GM19467 (cell line): ENCODE data around the gene C3orf20.

Experiments used
- ATAC-seq: cut with Tn5 transposase; IDR thresholded peaks from one replicate; pipeline ENCODE4 v1.9.1; 2021; ENCODE audit warnings: mild to moderate bottlenecking, moderate library complexity; ENCODE audit not compliant: unreplicated experiment

Gene C3orf20

DNA sequence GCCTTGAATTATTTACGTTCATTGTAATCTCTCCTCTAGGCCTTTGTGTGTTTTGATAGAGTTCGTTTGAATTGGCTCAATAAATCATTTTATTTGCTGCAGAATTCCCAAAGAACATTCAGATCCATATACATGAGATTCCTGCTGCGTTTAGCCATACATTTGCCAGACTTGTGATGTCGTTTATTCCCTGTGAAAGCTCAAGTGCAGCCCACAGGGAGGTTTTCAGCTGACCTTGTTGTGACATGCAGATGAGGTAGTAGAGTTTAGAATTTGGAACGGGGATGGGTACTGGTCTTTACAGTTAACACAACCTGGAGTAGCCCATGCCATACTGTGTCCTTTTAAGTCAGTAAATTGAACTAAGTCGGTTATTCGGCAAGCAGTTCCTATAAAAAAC lies at the start of gene C3orf20:
C3orf20 (plus strand) TSS at position 301 of the 400 bp plus-strand sequence. CDS start 7,573 bp downstream, outside the sequence.
- no peak for ATAC-seq

DNA sequence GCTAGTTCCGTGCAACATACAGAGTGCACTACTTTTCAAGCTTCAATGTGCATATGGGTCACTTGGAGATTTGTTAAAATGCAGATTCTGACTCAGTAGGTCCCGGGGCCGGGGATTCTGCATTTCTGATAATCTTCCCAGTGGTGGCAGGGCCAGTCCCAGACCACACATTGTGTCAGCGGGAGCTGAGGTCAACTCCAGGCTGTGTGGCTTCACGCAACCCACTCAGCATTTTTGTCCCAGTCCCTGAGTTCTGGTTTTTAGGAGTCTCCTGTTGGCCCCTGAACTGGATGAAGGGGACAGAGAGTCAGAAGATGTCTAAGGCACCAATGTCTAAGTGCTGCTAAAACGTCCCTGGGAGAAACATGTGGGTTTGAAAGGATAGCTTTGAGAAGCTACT lies 49.5 kb upstream of the C3orf20 start:
- ATAC-seq = no peak

DNA sequence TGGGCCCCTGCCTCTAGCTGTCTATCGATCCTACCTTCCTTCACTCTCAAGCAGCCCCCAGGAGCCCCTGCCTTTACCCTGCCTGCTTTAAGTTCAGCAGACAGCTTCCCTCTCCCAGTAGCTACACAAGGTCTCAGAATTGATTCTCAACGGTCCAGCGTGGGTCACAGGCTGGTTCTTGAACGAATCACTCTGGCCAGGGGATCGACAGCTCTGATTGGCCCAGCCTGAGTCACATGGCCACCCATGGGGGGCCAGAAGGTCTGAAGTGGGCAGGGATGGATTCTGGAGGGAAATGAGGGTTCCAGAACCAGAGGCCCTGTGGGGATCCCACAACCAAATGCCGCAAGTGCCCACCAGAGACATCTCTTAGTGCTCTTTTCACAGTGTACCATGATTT lies 47.1 kb upstream of the C3orf20 start:
- ATAC-seq = no peak

DNA sequence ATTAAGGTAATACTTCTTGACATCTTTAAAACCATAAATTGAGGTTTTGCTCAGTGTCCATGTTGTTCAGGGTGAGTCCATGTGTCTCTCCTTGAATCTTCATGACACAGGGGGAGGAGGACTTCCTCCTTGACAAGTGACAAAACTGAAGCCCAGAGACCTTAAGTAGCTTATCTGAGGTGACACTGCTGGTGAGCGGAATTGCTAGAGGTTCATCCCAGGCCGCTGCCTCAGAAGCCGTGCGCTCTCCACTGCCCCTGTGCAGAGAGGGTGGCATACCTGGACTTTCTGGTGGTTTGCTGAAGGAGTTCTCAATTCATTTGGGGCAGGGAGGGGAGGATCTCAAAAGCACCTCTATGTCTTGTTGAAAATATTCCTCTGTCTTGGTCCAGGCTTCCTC lies 46.5 kb upstream of the C3orf20 start:
- ATAC-seq = no peak

DNA sequence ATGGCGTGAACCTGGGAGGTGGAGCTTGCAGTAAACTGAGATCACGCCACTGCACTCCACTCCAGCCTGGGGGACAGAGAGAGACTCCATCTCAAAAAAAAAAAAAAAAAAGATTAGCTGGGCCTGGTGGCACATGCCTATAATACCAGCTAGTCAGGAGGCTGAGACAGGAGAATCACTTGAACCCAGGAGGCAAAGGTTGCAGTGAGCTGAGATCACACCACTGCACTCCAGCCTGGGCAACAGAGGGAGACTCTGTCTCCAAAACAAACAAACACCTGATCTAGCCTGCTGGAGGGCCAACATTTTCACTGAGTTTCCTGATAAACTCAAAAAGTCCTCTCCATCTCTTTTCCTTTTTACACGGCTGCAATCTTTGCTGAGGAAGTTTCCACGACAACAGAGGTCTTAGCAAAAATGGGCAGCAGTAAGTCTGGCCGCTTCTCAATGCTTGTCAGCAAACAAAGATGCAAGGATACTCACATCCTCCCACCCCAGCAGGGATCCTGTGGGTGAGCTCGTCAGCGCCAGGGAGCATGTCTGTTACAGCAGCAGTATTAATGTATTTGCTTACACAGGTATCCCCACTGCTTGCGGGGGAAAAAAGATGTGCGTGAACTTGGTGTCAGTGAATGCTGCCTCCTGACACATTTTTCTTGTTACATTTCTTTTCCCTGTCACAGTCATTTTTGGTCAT lies 44.4 kb upstream of the C3orf20 start:
- ATAC-seq = no peak

DNA sequence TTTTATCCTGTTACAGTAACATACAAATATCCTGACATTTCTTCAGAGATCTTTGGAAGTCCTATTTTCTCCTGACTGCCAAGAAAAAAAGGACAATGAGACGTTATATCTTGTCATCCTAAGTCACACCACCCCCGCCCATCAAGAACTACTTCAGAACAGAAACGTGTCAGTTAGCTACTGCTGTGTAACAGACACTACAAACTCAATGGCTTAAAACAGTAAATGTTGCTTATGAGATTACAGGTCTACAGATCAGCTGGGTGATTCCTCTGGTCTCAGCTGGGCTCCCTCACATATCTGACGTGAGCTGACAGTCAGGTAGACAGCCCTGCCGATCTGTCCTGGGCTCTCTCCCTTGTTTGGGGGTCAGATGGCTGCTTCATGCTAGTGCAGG lies 43.8 kb upstream of the C3orf20 start:
- no peak for ATAC-seq

DNA sequence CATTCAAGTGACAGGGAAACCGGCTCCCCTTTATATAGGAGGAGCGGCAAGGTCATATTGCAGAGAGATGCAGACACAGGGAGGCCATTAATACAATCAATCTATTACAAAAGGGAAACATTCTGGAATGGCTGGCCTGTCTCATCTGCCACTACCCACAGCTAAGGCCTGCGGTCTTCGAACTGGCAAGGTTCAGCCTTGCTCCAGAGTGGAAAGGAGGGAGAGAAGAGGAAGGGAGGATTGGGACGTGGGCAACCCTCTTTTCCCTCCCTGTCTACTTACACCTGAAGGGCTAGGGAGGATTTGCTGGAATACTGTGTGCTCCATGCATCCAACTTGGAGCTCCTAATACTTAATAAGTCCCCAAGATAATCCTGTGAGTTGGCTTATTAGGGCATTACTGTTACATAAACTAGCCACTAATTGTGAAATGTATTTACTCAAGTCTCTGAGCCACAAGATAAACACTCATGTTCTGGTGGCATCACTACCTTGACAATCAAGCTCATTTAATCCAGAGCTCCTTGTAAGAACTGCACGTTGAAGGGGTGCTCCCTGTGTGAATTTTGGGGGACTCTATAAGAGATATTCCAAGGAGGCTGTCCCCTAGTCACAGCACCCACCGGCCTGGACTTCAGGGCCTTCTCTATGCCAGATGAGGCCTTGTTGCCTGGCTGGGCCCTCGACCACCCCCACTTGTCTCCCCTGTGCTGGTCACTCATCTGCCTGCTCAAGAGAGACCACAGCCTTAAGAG lies 43.1 kb upstream of the C3orf20 start:
- no peak for ATAC-seq

DNA sequence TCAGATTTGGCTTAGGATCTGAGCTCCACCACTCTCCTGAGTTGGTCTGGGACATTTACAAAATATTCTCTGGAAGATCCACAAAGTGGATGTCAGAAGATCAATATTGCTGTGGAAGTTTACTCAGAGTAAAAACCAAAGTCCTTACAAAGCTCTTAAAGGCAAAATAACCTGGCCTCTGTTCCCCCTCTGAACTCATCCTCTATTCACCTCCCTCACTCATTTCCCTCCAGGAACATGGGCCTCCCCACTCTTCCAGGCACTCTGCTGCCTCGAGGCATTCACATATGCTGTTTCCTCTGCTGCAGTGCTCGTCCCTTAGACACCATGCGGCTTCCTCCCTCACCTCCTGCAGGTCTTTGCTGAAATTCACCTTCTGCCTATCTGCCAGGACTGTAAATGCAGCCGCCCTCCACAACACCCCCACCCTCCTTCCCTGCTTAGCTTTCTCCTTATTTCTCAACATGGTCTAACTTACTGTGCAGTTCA lies 42.5 kb upstream of the C3orf20 start:
- ATAC-seq = no peak

DNA sequence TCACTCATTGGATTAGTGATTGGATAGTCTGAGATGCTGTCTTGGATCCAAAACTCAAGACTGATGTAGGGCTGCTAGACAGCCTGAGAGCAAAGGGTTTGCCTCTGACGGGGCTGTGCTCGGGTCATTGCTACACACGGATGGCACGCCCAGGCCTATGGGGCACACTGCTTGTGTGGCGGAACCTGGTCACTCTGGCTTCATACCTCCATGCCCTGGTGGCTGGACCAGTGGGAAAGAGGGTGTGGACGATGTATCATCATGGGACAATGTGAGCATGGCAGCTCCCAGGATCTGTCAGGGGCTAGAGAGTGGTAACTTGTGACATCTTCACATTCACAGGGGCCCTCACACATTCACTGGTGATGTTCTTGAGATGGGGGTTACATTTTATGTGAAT lies 41.5 kb upstream of the C3orf20 start:
- ATAC-seq = no peak

DNA sequence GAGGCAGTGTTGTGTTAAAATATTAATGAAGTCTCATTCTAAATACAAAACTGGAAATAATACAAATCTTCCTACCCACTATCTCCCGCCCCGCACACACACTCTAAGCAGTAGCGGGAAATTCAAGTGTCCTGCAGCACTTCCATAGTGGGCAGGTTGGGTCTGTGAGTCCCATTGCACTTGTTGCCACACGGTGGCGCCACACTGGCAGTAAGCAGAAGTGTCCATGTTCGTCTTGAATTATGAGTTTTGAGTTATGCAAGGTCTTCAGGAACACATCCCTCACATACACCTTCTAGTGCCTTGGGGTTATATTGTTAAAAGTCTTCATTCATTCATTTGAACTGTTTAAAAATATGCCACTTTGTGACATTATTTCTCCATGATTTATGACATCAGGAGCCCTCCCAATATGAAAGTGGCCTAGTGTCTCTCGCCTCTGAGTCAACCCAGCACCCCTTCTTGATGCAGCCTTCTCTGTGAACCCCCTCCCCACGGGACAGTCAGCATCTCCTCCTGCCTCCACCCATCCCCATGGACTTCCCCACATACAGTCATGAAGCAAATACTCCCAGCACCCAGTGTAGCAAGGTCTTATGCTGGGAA lies 41.0 kb upstream of the C3orf20 start:
- no peak for ATAC-seq

DNA sequence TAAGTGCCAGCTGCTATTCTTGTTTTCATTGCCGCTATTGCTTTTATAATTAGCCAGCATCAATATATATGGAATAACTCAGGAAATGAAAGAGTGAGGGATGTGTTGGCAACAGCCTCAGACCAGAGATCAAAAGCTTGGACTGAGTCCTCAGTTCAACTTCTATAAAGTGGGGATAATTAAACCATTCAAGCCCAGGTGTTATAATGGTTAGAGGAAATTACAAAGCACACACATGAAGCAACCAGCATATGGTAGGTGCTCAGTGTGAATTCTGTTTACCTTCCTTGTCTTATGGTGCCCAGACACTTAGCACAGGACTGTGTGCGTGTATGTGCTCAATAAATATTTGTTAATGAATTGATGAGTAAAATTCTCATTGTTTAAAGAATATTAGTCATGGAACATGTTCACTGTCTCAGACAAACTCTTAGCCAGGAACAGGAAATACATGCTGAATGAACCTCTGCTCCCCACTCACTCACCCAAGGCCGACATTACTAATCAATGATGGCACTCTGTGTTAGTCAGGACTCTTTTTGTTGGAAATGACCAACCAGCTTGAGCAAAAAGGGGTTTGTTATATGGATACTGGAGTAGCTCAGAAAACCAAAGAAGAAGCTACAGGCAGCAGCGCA lies 40.1 kb upstream of the C3orf20 start:
- no peak for ATAC-seq

DNA sequence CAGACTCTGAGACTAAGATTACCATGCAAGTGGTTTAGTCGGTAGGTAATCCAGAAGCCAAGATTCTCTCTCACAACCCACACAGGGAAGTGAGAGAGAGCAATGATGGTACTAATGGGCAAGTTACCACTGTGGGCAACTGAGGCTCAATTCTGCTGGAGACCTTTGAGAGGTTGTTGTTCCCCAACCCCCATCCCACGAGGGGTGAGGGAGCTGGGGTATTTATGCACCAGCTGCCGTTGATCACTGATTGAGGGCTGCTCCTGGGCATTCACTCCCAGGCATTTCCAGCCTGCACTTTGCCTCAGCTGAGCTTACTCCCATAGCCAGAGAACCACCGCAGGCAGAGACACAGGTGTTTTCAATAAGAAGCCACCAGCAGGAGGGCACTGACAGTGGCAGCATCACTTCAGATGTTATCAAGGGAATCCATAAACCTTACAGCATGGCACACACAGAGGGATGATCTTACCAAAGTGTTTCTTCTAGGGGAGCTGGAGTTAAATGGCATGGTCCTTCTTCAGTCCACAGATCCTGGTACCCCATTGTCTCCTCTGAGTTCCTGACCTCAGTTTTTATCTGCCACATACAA lies 38.3 kb upstream of the C3orf20 start:
- no peak for ATAC-seq

DNA sequence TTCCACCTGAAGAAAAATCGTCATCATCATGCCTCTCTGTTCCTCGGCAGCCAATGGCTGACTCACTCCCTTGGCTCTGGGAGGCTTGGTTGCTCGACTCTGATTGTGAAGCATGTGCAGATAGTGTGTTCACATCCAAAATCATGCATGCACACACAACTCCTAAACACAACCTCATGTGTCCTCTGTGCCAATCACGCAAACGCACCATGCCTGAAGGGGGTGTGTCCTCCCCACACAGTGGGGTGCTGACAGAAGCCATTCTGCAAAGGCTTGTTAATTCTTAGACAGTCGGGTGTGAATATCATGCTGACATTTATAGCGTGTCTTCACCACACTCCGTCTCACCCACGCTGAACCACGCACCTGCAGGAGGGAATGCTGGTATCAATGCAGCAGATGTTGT lies 34.8 kb upstream of the C3orf20 start:
- ATAC-seq = no peak

DNA sequence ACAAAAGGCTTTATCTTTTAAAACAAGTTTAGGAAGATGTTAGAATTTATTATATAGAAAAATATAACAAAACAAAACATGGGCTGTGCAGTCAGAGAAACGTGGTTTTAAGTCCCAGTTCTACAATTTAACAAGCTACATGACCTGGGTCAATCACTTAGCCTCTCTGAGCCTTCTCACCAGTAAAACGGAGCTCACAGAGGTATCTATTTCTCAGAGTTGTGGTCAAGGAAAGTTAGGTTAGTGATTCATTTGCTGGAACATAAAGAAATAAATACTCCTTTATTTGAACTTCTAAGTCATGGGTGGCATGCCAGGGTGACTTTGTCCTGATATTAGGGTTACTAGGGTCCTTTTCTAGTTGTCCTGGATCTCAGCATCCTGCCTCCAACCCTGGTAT lies 34.2 kb upstream of the C3orf20 start:
- ATAC-seq = no peak

DNA sequence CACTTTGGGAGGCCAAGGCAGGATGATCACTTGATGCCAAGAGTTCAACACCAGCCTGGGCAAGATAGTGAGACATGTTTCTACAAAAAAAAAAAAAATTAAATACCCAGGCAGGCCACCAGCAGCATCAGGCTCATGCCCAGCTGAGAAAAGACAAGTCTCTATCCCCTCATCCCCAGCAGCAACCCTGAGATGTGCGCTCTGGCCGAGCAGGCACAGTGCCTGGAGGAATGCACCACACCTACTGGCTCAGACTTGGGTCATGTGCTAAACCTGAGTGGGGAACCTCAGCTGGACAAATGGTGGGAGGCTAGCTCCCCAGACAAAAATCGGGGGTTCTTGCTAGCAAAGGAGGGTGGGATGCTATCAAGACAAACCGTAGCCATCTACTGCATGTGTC lies 33.6 kb upstream of the C3orf20 start:
- ATAC-seq = no peak

DNA sequence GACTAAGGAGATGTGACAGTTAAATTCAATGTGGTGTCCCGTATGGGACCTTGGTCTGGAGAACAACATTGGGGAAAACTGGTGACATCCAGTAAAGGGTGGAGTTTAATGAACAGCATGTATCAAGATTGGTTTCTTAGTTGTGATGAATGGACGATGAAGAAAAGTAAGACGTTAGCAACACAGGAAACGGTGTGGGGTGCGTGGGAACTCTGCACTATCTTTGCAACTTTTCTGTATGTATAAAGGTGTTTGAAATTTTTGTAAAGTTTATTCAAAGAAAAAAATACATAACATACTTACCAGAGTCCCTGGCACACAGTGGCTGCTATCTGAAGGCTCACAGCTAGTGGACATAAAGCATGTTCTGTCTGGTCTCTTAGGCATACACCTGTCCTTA lies 29.5 kb upstream of the C3orf20 start:
- no peak for ATAC-seq

DNA sequence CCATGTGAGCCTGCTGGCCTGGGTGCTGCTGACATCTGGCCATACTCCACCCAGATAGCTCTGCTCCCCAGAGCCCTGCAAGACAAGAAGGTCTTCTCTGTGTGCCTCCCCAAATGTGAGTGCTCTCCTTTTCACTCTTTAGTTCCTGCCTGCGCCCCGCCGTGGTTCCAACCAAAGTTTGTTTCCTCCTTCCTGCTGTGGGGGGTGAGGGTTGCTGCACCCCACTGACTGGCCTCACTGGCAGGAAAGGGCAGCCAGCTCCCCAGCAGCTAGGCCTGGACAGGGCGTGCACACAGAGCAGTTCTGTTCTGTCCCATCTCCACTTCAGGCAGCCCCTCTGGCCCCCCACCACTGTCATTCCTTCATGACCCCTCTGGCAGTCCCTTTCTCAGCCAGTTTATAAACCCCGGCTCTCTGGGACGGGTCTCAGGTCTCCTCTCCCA lies 28.8 kb upstream of the C3orf20 start:
- ATAC-seq = no peak

DNA sequence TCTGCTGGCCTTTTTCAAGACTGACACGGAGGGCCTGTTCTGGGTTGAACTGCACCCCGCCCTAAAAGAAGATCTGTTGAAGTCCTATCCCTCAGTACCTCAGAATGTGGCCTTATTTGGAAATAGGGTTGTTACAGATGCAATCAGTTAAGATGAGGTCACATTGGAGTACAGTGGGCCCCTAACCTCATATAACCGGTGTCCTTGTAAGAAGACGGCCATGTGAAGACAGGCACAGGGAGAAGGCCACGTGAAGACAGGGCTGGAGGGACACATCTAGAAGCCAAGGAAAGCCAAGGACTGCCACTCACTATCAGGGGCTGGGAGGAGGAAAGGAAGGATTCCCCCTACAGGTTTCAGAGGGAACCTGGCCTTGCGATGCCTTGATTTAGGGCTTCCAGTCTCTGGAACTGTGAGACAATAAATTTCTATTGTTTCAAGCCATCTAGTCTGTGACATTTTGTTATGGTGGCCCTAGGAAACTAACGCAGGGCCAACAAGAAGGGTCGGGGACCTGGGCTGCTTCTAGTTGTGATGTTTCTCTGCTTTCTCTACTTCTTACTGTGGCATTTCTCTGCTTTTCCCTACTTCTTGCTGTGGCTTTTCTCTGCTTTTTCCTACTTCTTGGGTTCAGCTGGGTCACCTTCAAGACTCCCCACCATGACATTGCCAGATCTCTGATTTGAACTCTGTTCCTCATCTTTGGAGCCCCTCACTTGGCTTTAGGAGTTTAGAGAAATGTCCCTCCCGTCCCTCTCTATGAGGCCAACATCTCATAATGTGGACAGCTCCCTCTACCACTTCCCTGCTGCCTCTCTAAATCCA lies 28.1 kb upstream of the C3orf20 start:
- no peak for ATAC-seq

DNA sequence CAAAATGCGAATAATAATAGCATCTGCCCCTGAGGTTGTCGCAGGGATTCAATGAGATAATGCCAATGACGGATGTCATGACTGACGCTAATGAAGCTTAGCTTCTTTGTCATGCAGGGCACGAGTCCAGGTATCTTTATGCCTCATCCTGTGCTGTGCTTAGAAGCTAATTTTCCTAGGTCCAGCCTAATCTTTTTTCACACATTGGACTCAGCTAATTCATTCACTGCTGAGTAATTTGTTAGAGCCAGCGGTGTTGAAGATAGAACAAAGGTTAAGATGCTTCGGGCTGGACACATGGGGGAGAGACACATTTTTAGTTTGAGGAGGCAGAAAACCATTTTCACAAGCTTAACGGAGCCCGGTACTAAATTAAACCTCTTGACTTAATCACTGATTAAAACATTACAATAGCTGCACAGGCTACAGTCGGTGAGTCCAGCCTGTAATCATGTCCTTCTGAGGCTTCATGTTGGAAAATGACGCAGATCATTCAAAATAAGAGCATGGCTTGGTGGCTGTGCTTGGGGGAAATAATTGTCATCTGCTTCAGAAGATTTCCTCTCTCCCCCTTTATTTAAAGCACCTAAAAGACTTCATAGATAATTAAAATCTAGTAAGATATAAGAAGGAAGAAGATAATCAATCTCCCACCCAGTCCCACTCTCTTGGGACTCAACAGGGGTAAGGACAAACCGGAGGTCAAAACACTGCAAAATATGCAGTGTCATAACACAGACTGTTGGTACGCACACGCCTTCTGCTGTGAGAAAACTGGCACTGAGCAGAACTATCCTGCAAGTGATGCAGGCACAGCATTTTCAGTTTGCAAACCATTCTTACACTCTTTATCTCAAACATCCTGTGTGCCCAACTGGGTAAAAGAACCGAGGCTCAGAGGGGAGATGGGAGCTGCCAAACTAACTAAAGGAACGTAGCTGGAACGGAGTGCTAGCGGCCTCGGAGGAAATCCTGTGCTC lies 26.7 kb upstream of the C3orf20 start:
- no peak for ATAC-seq
